ENCODE data around the gene CLASP1. TPM values are rescaled to one million over a fixed set of nuclear protein-coding genes. Genes with fewer than 3 reads are reported as not detected.

The CLASP1 gene
- total and polyA plus RNA-seq, 2 donors (not counting 3 experiments of a cell fraction or from before 2014, with no cell fraction given) = 10.0 to 57.9 TPM

GRCh38 chr2:121599963-121600651, 49.2 kb downstream of the CLASP1 start:
- H3K79me2 ChIP-seq (ENCODE audit: control insufficient read depth, insufficient read depth, low read length) = peaks cover 60% of the 10 kb centered on the region

More at GRCh38 chr2:121599963-121600651, 49.2 kb downstream of the CLASP1 start:
- Histone ChIP-seq H3K9me1 (replicated peaks; ENCODE audit: control insufficient read depth, extremely low read depth, insufficient read depth, low read length) (no peaks in the 10 kb centered on the region), H3K4me2 (ENCODE audit: insufficient read depth, low read length) (no peak overlapping the region), H3K4me1 (ENCODE audit: control insufficient read depth, extremely low read depth, insufficient read depth, low read length) (peaks cover 14% of the 10 kb centered on the region), H3K27ac (ENCODE audit: insufficient read depth, low read depth, low read length) (no peak overlapping the region), H3K9me3 (replicated peaks; ENCODE audit: control insufficient read depth, insufficient read depth, low read length) (no peaks in the 10 kb centered on the region), H4K20me1 (replicated peaks; ENCODE audit: control insufficient read depth, extremely low read depth, insufficient read depth, low read length) (no peaks in the 10 kb centered on the region), H3K4me3 (replicated peaks in 1 of 3; ENCODE audit: insufficient read depth in 1 of 3, low read depth in 1 of 3, low read length in 3 of 3) (no peak overlapping the region), H2AFZ (ENCODE audit: low read depth, low read length) (no peak overlapping the region), H3K36me3 (ENCODE audit: control insufficient read depth in 2 of 2, extremely low read depth in 1 of 2, insufficient read depth in 2 of 2, low read length in 2 of 2) (peaks cover 0 to 4% of the 10 kb centered on the region in 2 experiments), H3K9ac (replicated peaks; ENCODE audit: extremely low read depth, insufficient read depth, low read length) (no peak overlapping the region), H3K27me3 (ENCODE audit: control insufficient read depth in 2 of 2, insufficient read depth in 2 of 2, low read length in 2 of 2) (no peaks in the 10 kb centered on the region)
- POLR2A ChIA-PET = no interaction called here
- no peak for FAIRE-seq
- no peak for DNase-seq (ENCODE audit: low read depth, low spot score)
- intact Hi-C loops (cut with micrococcal nuclease) (no loop called here), dilution Hi-C loops (cut with MboI; ENCODE audit: extremely low pct_ligation_motif_present, low sequenced_read_pairs) (no loop called here)
- BruUV-seq (replicated peaks) = no TSS peak
- CTCF ChIA-PET = no interaction called here
- no peak for TF ChIP-seq MYC (IDR thresholded peaks at IDR 0.05; ENCODE audit: low read depth, low read length)
- no peak for TF ChIP-seq POLR2A (IDR thresholded peaks at IDR 0.05; ENCODE audit: low read depth, low read length)
- TF ChIP-seq, protein P1, sequence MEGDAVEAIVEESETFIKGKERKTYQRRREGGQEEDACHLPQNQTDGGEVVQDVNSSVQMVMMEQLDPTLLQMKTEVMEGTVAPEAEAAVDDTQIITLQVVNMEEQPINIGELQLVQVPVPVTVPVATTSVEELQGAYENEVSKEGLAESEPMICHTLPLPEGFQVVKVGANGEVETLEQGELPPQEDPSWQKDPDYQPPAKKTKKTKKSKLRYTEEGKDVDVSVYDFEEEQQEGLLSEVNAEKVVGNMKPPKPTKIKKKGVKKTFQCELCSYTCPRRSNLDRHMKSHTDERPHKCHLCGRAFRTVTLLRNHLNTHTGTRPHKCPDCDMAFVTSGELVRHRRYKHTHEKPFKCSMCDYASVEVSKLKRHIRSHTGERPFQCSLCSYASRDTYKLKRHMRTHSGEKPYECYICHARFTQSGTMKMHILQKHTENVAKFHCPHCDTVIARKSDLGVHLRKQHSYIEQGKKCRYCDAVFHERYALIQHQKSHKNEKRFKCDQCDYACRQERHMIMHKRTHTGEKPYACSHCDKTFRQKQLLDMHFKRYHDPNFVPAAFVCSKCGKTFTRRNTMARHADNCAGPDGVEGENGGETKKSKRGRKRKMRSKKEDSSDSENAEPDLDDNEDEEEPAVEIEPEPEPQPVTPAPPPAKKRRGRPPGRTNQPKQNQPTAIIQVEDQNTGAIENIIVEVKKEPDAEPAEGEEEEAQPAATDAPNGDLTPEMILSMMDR (IDR thresholded peaks at IDR 0.05; ENCODE audit: extremely low read depth in 1 of 2, insufficient read depth in 1 of 2, low read depth in 1 of 2, low read length in 2 of 2) = no peak
- TF ChIP-seq, protein P2, sequence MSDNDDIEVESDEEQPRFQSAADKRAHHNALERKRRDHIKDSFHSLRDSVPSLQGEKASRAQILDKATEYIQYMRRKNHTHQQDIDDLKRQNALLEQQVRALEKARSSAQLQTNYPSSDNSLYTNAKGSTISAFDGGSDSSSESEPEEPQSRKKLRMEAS (IDR thresholded peaks at IDR 0.05; ENCODE audit: insufficient read depth, insufficient read length) = no peak
- TF ChIP-seq GATA2 (IDR thresholded peaks at IDR 0.05; ENCODE audit: insufficient read depth, insufficient read length, low read depth, low read length) = no peak
- TF ChIP-seq POLR2AphosphoS5 (IDR thresholded peaks at IDR 0.05; ENCODE audit: insufficient read depth, low read depth, low read length) = no peak

All from endothelial cell of umbilical vein (primary cell).